ENCODE measurements around the gene MBD4. TPM values are rescaled to one million over a fixed set of nuclear protein-coding genes. Genes with fewer than 3 reads are reported as not detected.
A peak's percentile ranks its signal among the peaks of the same experiment; 100 is the strongest.

The MBD4 gene
- total RNA-seq, 1 experiment from 2014 or later, result 40.1 TPM

DNA sequence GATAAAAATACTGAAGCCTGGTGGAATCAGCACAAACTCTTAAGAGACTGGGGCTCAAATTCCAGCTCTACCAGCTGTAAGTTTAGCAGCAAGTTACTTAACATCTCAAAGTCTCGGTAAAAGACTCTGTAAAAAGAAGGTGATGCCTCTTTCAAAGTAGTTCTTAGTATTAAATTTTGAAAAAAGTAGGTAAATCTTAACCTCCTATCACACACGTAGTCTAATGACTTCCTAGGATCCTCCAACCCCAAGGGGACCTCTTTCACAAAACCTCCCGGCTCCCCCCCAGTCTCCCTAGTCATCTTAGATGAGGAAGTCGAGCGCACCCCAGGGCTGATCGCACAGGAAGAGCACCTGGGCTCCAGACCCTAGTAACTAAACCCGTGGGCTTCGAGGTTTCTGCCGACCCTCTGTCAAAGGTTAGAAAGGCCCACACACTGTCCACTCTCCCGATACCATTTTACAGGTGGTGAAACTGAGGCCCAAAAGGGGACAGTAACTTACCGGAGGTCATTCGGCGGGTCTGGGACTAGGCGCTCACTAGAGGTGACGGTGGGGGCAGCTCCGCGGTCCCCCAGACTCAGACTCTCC, 427 bp downstream of the MBD4 start:
- no peak overlapping the region for H4K8ac ChIP-seq (replicated peaks; ENCODE audit: insufficient read length, low read depth, low read length)
- H2BK20ac ChIP-seq (ENCODE audit: low read depth, low read length, poor library complexity, severe bottlenecking), result no peak overlapping the region
- H3K79me2 ChIP-seq (ENCODE audit: insufficient read depth, low read length), result peaks cover 2% of the 10 kb centered on the region; the same call in 1 of the 2 replicates
- 0 out of 2 replicates have a peak overlapping the region, but pooled peaks have one; percentile 50 for H3K14ac ChIP-seq (ENCODE audit: insufficient read depth, low read length)
- H2BK5ac ChIP-seq (ENCODE audit: insufficient read length, low read length), result no peak overlapping the region
- peak overlapping the region; percentile 18 for H2AFZ ChIP-seq (ENCODE audit: low read length)
- no peak overlapping the region for H3K56ac ChIP-seq (ENCODE audit: insufficient read length, low read depth, low read length)
- no peaks in the 10 kb centered on the region for H3K27me3 ChIP-seq (ENCODE audit: insufficient read depth, low read length)
- H2BK15ac ChIP-seq (ENCODE audit: low read depth, low read length), result no peak overlapping the region
- H3K27ac Mint-ChIP-seq, result peak overlapping the region; percentile 91 to 97 (median 96)
- no peak overlapping the region for H4K91ac ChIP-seq (ENCODE audit: insufficient read length, low read depth, low read length)
- H2BK12ac ChIP-seq (ENCODE audit: insufficient read length, low read depth, low read length), result no peak overlapping the region
- DNase-seq, result no peak
- no peak overlapping the region for H2AK5ac ChIP-seq (ENCODE audit: insufficient read length, low read length)
- peaks cover 7% of the 10 kb centered on the region for H3K23me2 ChIP-seq (ENCODE audit: insufficient read length, low read depth, low read length, poor library complexity, severe bottlenecking)
- peak overlapping the region; percentile 65 for H3K4me2 ChIP-seq (ENCODE audit: insufficient read depth, insufficient read length, low read length)
- H3K23ac ChIP-seq (ENCODE audit: insufficient read length, low read depth, low read length), result no peak overlapping the region
- H3K79me1 ChIP-seq (ENCODE audit: insufficient read depth, low read depth, low read length, poor library complexity, severe bottlenecking), result no peaks in the 10 kb centered on the region
- no peaks in the 10 kb centered on the region for H4K20me1 ChIP-seq (ENCODE audit: control insufficient read depth, insufficient read depth, insufficient read length)
- peaks cover 31 to 36% of the 10 kb centered on the region in 2 experiments for H3K4me1 Mint-ChIP-seq
- no CpG with 5 or more reads among the region's 17 CpGs for WGBS (ENCODE audit: extremely low coverage, insufficient read length, low lambda C conversion rate)
- peaks cover 4% of the 10 kb centered on the region; the same call in 1 of the 2 replicates for H3K4me1 ChIP-seq (ENCODE audit: insufficient read depth, low read length)
- no peaks in the 10 kb centered on the region for H3K27me3 Mint-ChIP-seq (ENCODE audit: low read depth)
- TF ChIP-seq, protein P1, sequence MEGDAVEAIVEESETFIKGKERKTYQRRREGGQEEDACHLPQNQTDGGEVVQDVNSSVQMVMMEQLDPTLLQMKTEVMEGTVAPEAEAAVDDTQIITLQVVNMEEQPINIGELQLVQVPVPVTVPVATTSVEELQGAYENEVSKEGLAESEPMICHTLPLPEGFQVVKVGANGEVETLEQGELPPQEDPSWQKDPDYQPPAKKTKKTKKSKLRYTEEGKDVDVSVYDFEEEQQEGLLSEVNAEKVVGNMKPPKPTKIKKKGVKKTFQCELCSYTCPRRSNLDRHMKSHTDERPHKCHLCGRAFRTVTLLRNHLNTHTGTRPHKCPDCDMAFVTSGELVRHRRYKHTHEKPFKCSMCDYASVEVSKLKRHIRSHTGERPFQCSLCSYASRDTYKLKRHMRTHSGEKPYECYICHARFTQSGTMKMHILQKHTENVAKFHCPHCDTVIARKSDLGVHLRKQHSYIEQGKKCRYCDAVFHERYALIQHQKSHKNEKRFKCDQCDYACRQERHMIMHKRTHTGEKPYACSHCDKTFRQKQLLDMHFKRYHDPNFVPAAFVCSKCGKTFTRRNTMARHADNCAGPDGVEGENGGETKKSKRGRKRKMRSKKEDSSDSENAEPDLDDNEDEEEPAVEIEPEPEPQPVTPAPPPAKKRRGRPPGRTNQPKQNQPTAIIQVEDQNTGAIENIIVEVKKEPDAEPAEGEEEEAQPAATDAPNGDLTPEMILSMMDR (conservative IDR thresholded peaks at IDR 0.05), result no peak
- H3T11ph ChIP-seq (ENCODE audit: low read length), result no peak overlapping the region
- H3K9me3 ChIP-seq (ENCODE audit: control insufficient read depth, low read depth, low read length), result no peaks in the 10 kb centered on the region
- no peak overlapping the region for H2BK120ac ChIP-seq (ENCODE audit: low read depth, low read length, poor library complexity, severe bottlenecking)
- H3K9ac ChIP-seq (ENCODE audit: extremely low read depth, insufficient read length, low read length), result peak overlapping the region; percentile 63
- peaks cover 16 to 46% (median 34%) of the 10 kb centered on the region in 3 experiments; a peak in 6 of 7 replicates for H3K36me3 Mint-ChIP-seq (ENCODE audit: insufficient read depth in 1 of 3, low read depth in 3 of 3)
- peak overlapping the region; percentile 77 for H3K18ac ChIP-seq (ENCODE audit: insufficient read length, low read depth, low read length)
- H4K5ac ChIP-seq (ENCODE audit: insufficient read length, low read depth, low read length), result no peak overlapping the region
- H3K27ac ChIP-seq (ENCODE audit: insufficient read length, low read depth, low read length), result no peak overlapping the region
- H3K4me3 Mint-ChIP-seq, result peak overlapping the region; percentile 96 to 99
- no peaks in the 10 kb centered on the region for H3K9me3 Mint-ChIP-seq
- H3K4ac ChIP-seq (ENCODE audit: low read depth, low read length), result no peak overlapping the region

Measured in H9 (cell line).